HG02973 (cell line): ENCODE measurements around the gene VARS2.
"Not testable (repeated sequence)": the region's sequence is repeated elsewhere in the genome, so short reads cannot be mapped to it uniquely, and the experiment has no call there.

Experiments
- ATAC-seq: cut with Tn5 transposase; IDR thresholded peaks from one replicate; pipeline ENCODE4 v1.9.1; 2021; ENCODE audit warnings: moderate library complexity; ENCODE audit not compliant: unreplicated experiment

Gene VARS2

GRCh38 chr6:30914076-30914853 lies at the start of gene VARS2:
Gene VARS2, plus strand, starts transcription at chr6:30914238. Its CDS starts 599 bp downstream, at chr6:30914837.
- peak; percentile 67 for ATAC-seq

- ATAC-seq: no peak
Observed at GRCh38 chr6:30864325-30864724, 49.7 kb upstream of the VARS2 start.

- ATAC-seq: not testable (repeated sequence)
Observed at GRCh38 chr6:30869241-30869749, 44.7 kb upstream of the VARS2 start.

GRCh38 chr6:30870546-30870945 lies 43.5 kb upstream of the VARS2 start:
- no peak for ATAC-seq

GRCh38 chr6:30871592-30872183 lies 42.4 kb upstream of the VARS2 start:
- ATAC-seq: no peak

GRCh38 chr6:30873137-30873640 lies 40.8 kb upstream of the VARS2 start:
- ATAC-seq: no peak

- ATAC-seq: not testable (repeated sequence)
Observed at GRCh38 chr6:30873795-30874194, 40.2 kb upstream of the VARS2 start.

- no peak for ATAC-seq
Observed at GRCh38 chr6:30875244-30876038, 38.6 kb upstream of the VARS2 start.

- no peak for ATAC-seq
Observed at GRCh38 chr6:30876039-30876730, 37.9 kb upstream of the VARS2 start.

GRCh38 chr6:30877419-30878262 lies 36.4 kb upstream of the VARS2 start:
- no peak for ATAC-seq

- no peak for ATAC-seq
Observed at GRCh38 chr6:30879684-30880427, 34.2 kb upstream of the VARS2 start.

- ATAC-seq: no peak
Observed at GRCh38 chr6:30880698-30881252, 33.3 kb upstream of the VARS2 start.

GRCh38 chr6:30881392-30882203 lies 32.4 kb upstream of the VARS2 start:
- no peak for ATAC-seq

- no peak for ATAC-seq
Observed at GRCh38 chr6:30882204-30882758, 31.8 kb upstream of the VARS2 start.

GRCh38 chr6:30882759-30883684 lies 31.0 kb upstream of the VARS2 start:
- ATAC-seq: no peak

GRCh38 chr6:30883685-30884520 lies 30.1 kb upstream of the VARS2 start, which contains the start of gene DDR1:
Gene DDR1, plus strand, starts transcription at chr6:30884519. Its CDS starts 4,211 bp downstream, at chr6:30888730.
- ATAC-seq: no peak
